B cell (primary cell): ENCODE data around the gene TRMT6. TPM values are rescaled to one million over a fixed set of nuclear protein-coding genes. Genes with fewer than 3 reads are reported as not detected.

Experiments used
- ATAC-seq: fragments of 200-7000 bp; cut with Tn5 transposase; one replicate; pipeline ENCODE4 v1.10.0; 2021; ENCODE audit warnings: low read depth, mild to moderate bottlenecking, moderate number of reproducible peaks, moderate library complexity
- CTCF ChIA-PET: fragments of 350-600 bp; sonication (Branson Sonifier 250); formaldehyde crosslinking; loops from one replicate; lab custom pipeline; 2021; ENCODE audit warnings: antibody characterized with exemption, inconsistent platforms; lab: Charles Lee
- POLR2A ChIA-PET: fragments of 350-600 bp; sonication (Branson Sonifier 250); formaldehyde crosslinking; loops from one replicate; lab custom pipeline; 2021; ENCODE audit warnings: antibody characterized with exemption; lab: Charles Lee
- DNase-seq: peaks from one replicate; pipeline ENCODE4 v3.0.0; 2013
- H2AFZ ChIP-seq: 2 replicates; pipeline ENCODE4 v1.6.1; 2012; ENCODE audit warnings: mild to moderate bottlenecking, low read depth, low read length; ENCODE audit not compliant: insufficient read depth, poor library complexity, severe bottlenecking
- H3K27ac ChIP-seq, 2 donors: 1 replicate in 1 of 2; 2 replicates in 1 of 2; pipeline ENCODE4 v1.5.1; 2012 to 2013; ENCODE audit warnings: low read length in 2 of 2, mild to moderate bottlenecking in 2 of 2, moderate library complexity in 1 of 2
- H3K27me3 ChIP-seq, 4 experiments: fragments of 200-600 bp in 1 of 4; sonication (generic) in 1 of 4; replicated peaks in 1 of 4; 1 replicate in 2 of 4; 2 replicates in 2 of 4; pipeline versions ENCODE4 v1.6.1 to v1.7.0; 2013 to 2016; ENCODE audit warnings: low read length in 3 of 4, mild to moderate bottlenecking in 2 of 4, mixed read lengths in 1 of 4, moderate library complexity in 1 of 4; ENCODE audit not compliant: insufficient read depth in 4 of 4, control insufficient read depth in 3 of 4; ENCODE audit errors: control extremely low read depth in 1 of 4
- H3K36me3 ChIP-seq, 2 experiments: replicated peaks in 1 of 2; 1 replicate in 1 of 2; 2 replicates in 1 of 2; pipeline versions ENCODE4 v1.6.1 to v1.7.1; 2013; ENCODE audit warnings: low read length in 1 of 2; ENCODE audit not compliant: insufficient read depth in 2 of 2, control insufficient read depth in 1 of 2; ENCODE audit errors: control extremely low read depth in 1 of 2, extremely low read depth in 1 of 2
- H3K4me1 ChIP-seq, 2 donors: fragments of 200-600 bp in 1 of 2; sonication (generic) in 1 of 2; 1 replicate in 1 of 2; 2 replicates in 1 of 2; pipeline versions ENCODE4 v1.5.1 to v1.6.1; 2013 to 2017; ENCODE audit warnings: low read length in 2 of 2; ENCODE audit not compliant: control insufficient read depth in 2 of 2, insufficient read depth in 2 of 2
- H3K4me2 ChIP-seq: replicated peaks from 2 replicates; pipeline ENCODE3; 2012; ENCODE audit warnings: mild to moderate bottlenecking, low read depth, low read length; ENCODE audit not compliant: poor library complexity, severe bottlenecking
- H3K4me3 ChIP-seq, 5 experiments: fragments of 200-600 bp in 1 of 5; sonication (generic) in 1 of 5; 1 replicate in 3 of 5; 2 replicates in 2 of 5; pipeline versions ENCODE4 v1.5.1 to v1.7.0; 2011 to 2016; ENCODE audit warnings: low read length in 4 of 5, mild to moderate bottlenecking in 4 of 5, low read depth in 2 of 5, control low read depth in 1 of 5, moderate library complexity in 1 of 5; ENCODE audit not compliant: insufficient read depth in 1 of 5; ENCODE audit errors: control extremely low read depth in 1 of 5, extremely low read depth in 1 of 5
- H3K79me2 ChIP-seq: fragments of 200-600 bp; sonication (generic); one replicate; pipeline ENCODE4 v1.6.0; 2016; ENCODE audit warnings: low read length; ENCODE audit not compliant: control insufficient read depth, insufficient read depth
- H3K9ac ChIP-seq: fragments of 200-600 bp; sonication (generic); 2 replicates; pipeline ENCODE4 v1.6.1; 2017; ENCODE audit warnings: mild to moderate bottlenecking, low read length, moderate library complexity
- H3K9me3 ChIP-seq, 3 donors: one replicate each; pipeline versions ENCODE4 v1.6.1 to v1.7.1; 2013; ENCODE audit warnings: low read length in 2 of 3; ENCODE audit not compliant: control insufficient read depth in 2 of 3, insufficient read depth in 1 of 3; ENCODE audit errors: control extremely low read depth in 1 of 3
- H4K20me1 ChIP-seq: 2 replicates; pipeline ENCODE4 v1.6.0; 2012; ENCODE audit warnings: mild to moderate bottlenecking, low read length; ENCODE audit not compliant: insufficient read depth, control insufficient read depth, poor library complexity, severe bottlenecking
- H3K27ac Mint-ChIP-seq: one replicate; pipeline ENCODE4 v1.8.0; 2021; ENCODE audit warnings: mixed read lengths
- H3K27me3 Mint-ChIP-seq: one replicate; pipeline ENCODE4 v1.8.0; 2021; ENCODE audit warnings: mixed read lengths
- H3K4me1 Mint-ChIP-seq: one replicate; pipeline ENCODE4 v1.8.0; 2021; ENCODE audit warnings: mixed read lengths
- H3K4me3 Mint-ChIP-seq: one replicate; pipeline ENCODE4 v1.8.0; 2021; ENCODE audit warnings: mixed read lengths
- H3K9me3 Mint-ChIP-seq: one replicate; pipeline ENCODE4 v1.8.0; 2022; ENCODE audit warnings: mixed read lengths; ENCODE audit not compliant: insufficient read depth
- EZH2 ChIP-seq: IDR thresholded peaks from 2 replicates; pipeline ENCODE4 v1.6.1; 2012; ENCODE audit warnings: borderline replicate concordance, low read depth, mild to moderate bottlenecking, moderate library complexity, low read length; ENCODE audit not compliant: insufficient read depth, poor library complexity, severe bottlenecking
- WGBS: methylation state at CpG from one replicate; pipeline ENCODE4 v1.1.5; 2013; ENCODE audit warnings: missing lambda C conversion rate; ENCODE audit not compliant: insufficient coverage; 5-methylcytosine and 5-hydroxymethylcytosine counted together
- intact Hi-C: fragments of 100-400 bp; cut with micrococcal nuclease; formaldehyde crosslinking; loops from one replicate; pipeline ENCODE4 v1.10.0; 2022
- polyA plus RNA-seq: library from polyadenylated mRNA; depleted of rRNA; stranded (reverse); fragments of >200 nt; gene quantifications from 2 replicates; pipeline ENCODE4 v1.2.3, GENCODE V29; 2012
- total RNA-seq, 2 donors: library from RNA; stranded (reverse); fragments of 120-200 nt in 1 of 2; gene quantifications; 1 replicate in 1 of 2; 2 replicates in 1 of 2; pipeline versions ENCODE4 v1.2.3 to v1.2.4, GENCODE V29; 2013 to 2022
- TF ChIP-seq, protein P1 (sequence below): fragments of 200-600 bp; IDR thresholded peaks from one replicate; pipeline ENCODE4 v1.8.0; 2022; ENCODE audit warnings: antibody characterized with exemption, mild to moderate bottlenecking

Gene TRMT6
- total and polyA plus RNA-seq, 2 donors (not counting 1 experiment from before 2014, with no cell fraction given) = 5.7 to 18.2 TPM

DNA sequence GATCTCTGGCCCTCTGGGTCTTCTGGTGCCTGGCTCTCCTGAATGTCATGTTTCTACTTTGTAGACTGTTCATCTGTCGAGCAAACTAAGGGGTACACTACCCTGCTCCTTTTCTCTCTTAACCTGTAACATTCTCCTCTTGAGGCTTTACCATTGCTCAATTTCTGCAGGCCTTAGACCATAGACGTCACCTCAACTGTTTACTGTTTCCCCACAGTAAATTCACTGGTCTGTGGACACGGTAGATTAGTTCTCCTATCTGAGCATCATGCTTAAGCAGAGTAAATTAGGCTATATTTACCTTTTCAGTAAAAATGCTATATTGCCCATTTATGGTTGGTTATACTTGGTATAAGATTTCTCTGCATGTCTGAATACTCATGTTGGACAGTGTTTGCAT is 40.6 kb upstream of the TRMT6 start:
- Histone ChIP-seq H3K79me2 (no peaks in the 10 kb centered on the region), H3K36me3 (peaks cover 3 to 24% of the 10 kb centered on the region in 2 experiments), H3K27ac (no peak overlapping the region), H3K9me3 (no peaks in the 10 kb centered on the region), H2AFZ (no peak overlapping the region), H4K20me1 (no peaks in the 10 kb centered on the region), H3K4me3 (no peak overlapping the region), H3K9ac (no peak overlapping the region), H3K27me3 (no peaks in the 10 kb centered on the region), H3K4me2 (no peak overlapping the region), H3K4me1 (no peaks in the 10 kb centered on the region)
- Mint-ChIP-seq H3K27me3 (no peaks in the 10 kb centered on the region), H3K27ac (no peak overlapping the region), H3K4me3 (no peak overlapping the region), H3K4me1 (no peaks in the 10 kb centered on the region), H3K9me3 (no peaks in the 10 kb centered on the region)
- intact Hi-C loops = no loop called here
- CTCF ChIA-PET = no interaction called here
- DNase-seq (no peak), ATAC-seq (no peak)
- POLR2A ChIA-PET = no interaction called here
- TF ChIP-seq, protein P1, sequence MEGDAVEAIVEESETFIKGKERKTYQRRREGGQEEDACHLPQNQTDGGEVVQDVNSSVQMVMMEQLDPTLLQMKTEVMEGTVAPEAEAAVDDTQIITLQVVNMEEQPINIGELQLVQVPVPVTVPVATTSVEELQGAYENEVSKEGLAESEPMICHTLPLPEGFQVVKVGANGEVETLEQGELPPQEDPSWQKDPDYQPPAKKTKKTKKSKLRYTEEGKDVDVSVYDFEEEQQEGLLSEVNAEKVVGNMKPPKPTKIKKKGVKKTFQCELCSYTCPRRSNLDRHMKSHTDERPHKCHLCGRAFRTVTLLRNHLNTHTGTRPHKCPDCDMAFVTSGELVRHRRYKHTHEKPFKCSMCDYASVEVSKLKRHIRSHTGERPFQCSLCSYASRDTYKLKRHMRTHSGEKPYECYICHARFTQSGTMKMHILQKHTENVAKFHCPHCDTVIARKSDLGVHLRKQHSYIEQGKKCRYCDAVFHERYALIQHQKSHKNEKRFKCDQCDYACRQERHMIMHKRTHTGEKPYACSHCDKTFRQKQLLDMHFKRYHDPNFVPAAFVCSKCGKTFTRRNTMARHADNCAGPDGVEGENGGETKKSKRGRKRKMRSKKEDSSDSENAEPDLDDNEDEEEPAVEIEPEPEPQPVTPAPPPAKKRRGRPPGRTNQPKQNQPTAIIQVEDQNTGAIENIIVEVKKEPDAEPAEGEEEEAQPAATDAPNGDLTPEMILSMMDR = no peak
- TF ChIP-seq EZH2 = no peak
- 92% methylated on average over 1 of the region's 3 CpGs for WGBS

DNA sequence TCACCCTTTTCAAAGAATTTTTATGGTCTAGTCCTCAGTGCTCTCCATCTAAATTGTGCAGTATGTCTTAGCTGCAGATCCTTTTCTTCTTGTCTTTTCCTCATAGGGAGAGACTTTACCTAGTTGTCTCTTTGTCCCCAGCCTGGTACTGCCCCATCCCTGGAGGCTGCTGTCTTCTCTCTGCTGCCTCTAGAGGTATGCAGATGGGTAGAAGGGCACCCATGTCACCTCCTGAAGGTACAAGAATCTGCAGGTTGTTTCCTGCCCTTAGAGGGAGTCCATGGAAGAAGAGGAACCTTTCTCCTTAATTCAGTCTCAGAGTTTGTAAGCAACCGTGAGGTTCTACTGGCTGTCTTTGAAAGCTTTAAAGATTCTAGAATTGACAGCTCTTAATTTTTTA is 39.2 kb upstream of the TRMT6 start:
- Mint-ChIP-seq H3K27ac (no peak overlapping the region), H3K9me3 (no peaks in the 10 kb centered on the region), H3K4me1 (no peaks in the 10 kb centered on the region), H3K4me3 (no peak overlapping the region), H3K27me3 (no peaks in the 10 kb centered on the region)
- ATAC-seq = no peak
- H3K9me3 ChIP-seq = no peaks in the 10 kb centered on the region
- DNase-seq = no peak
- H3K27ac ChIP-seq = no peak overlapping the region
- intact Hi-C loops = no loop called here
- no peak overlapping the region for H3K4me2 ChIP-seq
- no peaks in the 10 kb centered on the region for H4K20me1 ChIP-seq
- H2AFZ ChIP-seq = no peak overlapping the region
- H3K9ac ChIP-seq = no peak overlapping the region
- no peaks in the 10 kb centered on the region for H3K27me3 ChIP-seq
- peaks cover 3 to 28% of the 10 kb centered on the region in 2 experiments for H3K36me3 ChIP-seq
- TF ChIP-seq, protein P1 = no peak
- no peak for TF ChIP-seq EZH2
- no peaks in the 10 kb centered on the region for H3K4me1 ChIP-seq
- ChIA-PET POLR2A (no interaction called here), CTCF (no interaction called here)
- H3K4me3 ChIP-seq = no peak overlapping the region
- no peaks in the 10 kb centered on the region for H3K79me2 ChIP-seq
- WGBS = no CpG with 5 or more reads among the region's 1 CpG
